H9 (cell line): ENCODE measurements around the gene FAM193A. TPM values are rescaled to one million over a fixed set of nuclear protein-coding genes. Genes with fewer than 3 reads are reported as not detected.
A peak's percentile ranks its signal among the peaks of the same experiment; 100 is the strongest.

Source experiments
- DNase-seq: peaks from one replicate; pipeline ENCODE4 v3.0.0-alpha.2; 2017
- H2AFZ ChIP-seq: one replicate; pipeline ENCODE4 v1.6.1; 2013; ENCODE audit warnings: mild to moderate bottlenecking, low read length, control low read depth, moderate library complexity
- H2AK5ac ChIP-seq: 2 replicates; pipeline ENCODE4 v1.6.1; 2013; ENCODE audit warnings: low read length, control low read depth, mixed read lengths; ENCODE audit not compliant: insufficient read length
- H2BK120ac ChIP-seq: one replicate; pipeline ENCODE4 v1.6.1; 2013; ENCODE audit warnings: low read depth, mild to moderate bottlenecking, low read length, control low read depth, inconsistent platforms; ENCODE audit not compliant: poor library complexity, severe bottlenecking
- H2BK12ac ChIP-seq: 2 replicates; pipeline ENCODE4 v1.6.1; 2013; ENCODE audit warnings: low read length, control low read depth, mixed read lengths, low read depth; ENCODE audit not compliant: insufficient read length
- H2BK15ac ChIP-seq: 2 replicates; pipeline ENCODE4 v1.6.1; 2013; ENCODE audit warnings: low read depth, low read length, control low read depth
- H2BK20ac ChIP-seq: one replicate; pipeline ENCODE4 v1.6.1; 2013; ENCODE audit warnings: low read depth, mild to moderate bottlenecking, low read length, control low read depth, inconsistent platforms; ENCODE audit not compliant: poor library complexity, severe bottlenecking
- H2BK5ac ChIP-seq: 2 replicates; pipeline ENCODE4 v1.6.1; 2013; ENCODE audit warnings: low read length, control low read depth, mixed read lengths; ENCODE audit not compliant: insufficient read length
- H3K14ac ChIP-seq: 2 replicates; pipeline ENCODE4 v1.6.1; 2013; ENCODE audit warnings: low read length, control low read depth; ENCODE audit not compliant: insufficient read depth
- H3K18ac ChIP-seq: 2 replicates; pipeline ENCODE4 v1.6.1; 2013; ENCODE audit warnings: low read depth, mild to moderate bottlenecking, mixed read lengths, low read length, control low read depth; ENCODE audit not compliant: insufficient read length
- H3K23ac ChIP-seq: 2 replicates; pipeline ENCODE4 v1.6.1; 2013; ENCODE audit warnings: low read length, control low read depth, mixed read lengths, low read depth; ENCODE audit not compliant: insufficient read length
- H3K23me2 ChIP-seq: 2 replicates; pipeline ENCODE4 v1.6.1; 2013; ENCODE audit warnings: low read depth, mild to moderate bottlenecking, mixed read lengths, low read length, control low read depth; ENCODE audit not compliant: insufficient read length, poor library complexity, severe bottlenecking
- H3K27ac ChIP-seq: 2 replicates; pipeline ENCODE4 v1.5.1; 2013; ENCODE audit warnings: low read length, control low read depth, mixed read lengths, low read depth; ENCODE audit not compliant: insufficient read length
- H3K27me3 ChIP-seq: 2 replicates; pipeline ENCODE4 v1.6.1; 2013; ENCODE audit warnings: low read length, control low read depth, inconsistent platforms; ENCODE audit not compliant: insufficient read depth
- H3K4ac ChIP-seq: 2 replicates; pipeline ENCODE4 v1.6.1; 2013; ENCODE audit warnings: low read depth, mild to moderate bottlenecking, control low read depth, inconsistent platforms, low read length, moderate library complexity
- H3K4me1 ChIP-seq: 2 replicates; pipeline ENCODE4 v1.6.1; 2013; ENCODE audit warnings: low read length, control low read depth, inconsistent platforms; ENCODE audit not compliant: insufficient read depth
- H3K4me2 ChIP-seq: 2 replicates; pipeline ENCODE4 v1.6.1; 2013; ENCODE audit warnings: low read length, control low read depth, mixed read lengths; ENCODE audit not compliant: insufficient read length, insufficient read depth
- H3K56ac ChIP-seq: 2 replicates; pipeline ENCODE4 v1.6.1; 2013; ENCODE audit warnings: low read depth, mild to moderate bottlenecking, mixed read lengths, low read length, control low read depth; ENCODE audit not compliant: insufficient read length
- H3K79me1 ChIP-seq: 2 replicates; pipeline ENCODE4 v1.6.1; 2013; ENCODE audit warnings: low read depth, mild to moderate bottlenecking, moderate library complexity, low read length, control low read depth, inconsistent platforms; ENCODE audit not compliant: insufficient read depth, poor library complexity, severe bottlenecking
- H3K79me2 ChIP-seq: 2 replicates; pipeline ENCODE4 v1.6.1; 2013; ENCODE audit warnings: low read length, control low read depth, inconsistent platforms; ENCODE audit not compliant: insufficient read depth
- H3K9ac ChIP-seq: 2 replicates; pipeline ENCODE4 v1.6.1; 2013; ENCODE audit warnings: low read length, control low read depth, mixed read lengths; ENCODE audit not compliant: insufficient read length; ENCODE audit errors: extremely low read depth
- H3K9me3 ChIP-seq: one replicate; pipeline ENCODE4 v1.6.1; 2013; ENCODE audit warnings: low read depth, low read length, inconsistent platforms; ENCODE audit not compliant: control insufficient read depth
- H3T11ph ChIP-seq: one replicate; pipeline ENCODE4 v1.6.1; 2013; ENCODE audit warnings: mild to moderate bottlenecking, low read length, control low read depth, inconsistent platforms
- H4K20me1 ChIP-seq: one replicate; pipeline ENCODE4 v1.6.1; 2013; ENCODE audit not compliant: control insufficient read depth, insufficient read length, insufficient read depth
- H4K5ac ChIP-seq: 2 replicates; pipeline ENCODE4 v1.6.1; 2013; ENCODE audit warnings: low read depth, mild to moderate bottlenecking, mixed read lengths, low read length, control low read depth; ENCODE audit not compliant: insufficient read length
- H4K8ac ChIP-seq: replicated peaks from 2 replicates; pipeline ENCODE4 v1.6.1; 2013; ENCODE audit warnings: low read length, control low read depth, mixed read lengths, low read depth; ENCODE audit not compliant: insufficient read length
- H4K91ac ChIP-seq: 2 replicates; pipeline ENCODE4 v1.6.1; 2013; ENCODE audit warnings: low read depth, mild to moderate bottlenecking, moderate library complexity, mixed read lengths, low read length, control low read depth; ENCODE audit not compliant: insufficient read length
- H3K27ac Mint-ChIP-seq, 3 experiments: 2 replicates in 2 of 3; 3 replicates in 1 of 3; pipeline ENCODE4 v1.8.0; 2020 to 2021; ENCODE audit warnings: mixed read lengths in 3 of 3, mild to moderate bottlenecking in 1 of 3, moderate library complexity in 1 of 3
- H3K27me3 Mint-ChIP-seq: 2 replicates; pipeline ENCODE4 v1.8.0; 2021; ENCODE audit warnings: low read depth, mild to moderate bottlenecking, moderate library complexity, mixed read lengths
- H3K36me3 Mint-ChIP-seq, 3 experiments: 2 replicates in 2 of 3; 3 replicates in 1 of 3; pipeline ENCODE4 v1.8.0; 2020 to 2021; ENCODE audit warnings: low read depth in 3 of 3, mixed read lengths in 3 of 3; ENCODE audit not compliant: insufficient read depth in 1 of 3
- H3K4me1 Mint-ChIP-seq, 2 experiments: 2 replicates each; pipeline ENCODE4 v1.8.0; 2020; ENCODE audit warnings: mixed read lengths in 2 of 2
- H3K4me3 Mint-ChIP-seq, 2 experiments: 2 replicates in 1 of 2; 3 replicates in 1 of 2; pipeline ENCODE4 v1.8.0; 2020 to 2021; ENCODE audit warnings: mild to moderate bottlenecking in 2 of 2, mixed read lengths in 2 of 2, moderate library complexity in 1 of 2
- H3K9me3 Mint-ChIP-seq, 2 experiments: 2 replicates in 1 of 2; 3 replicates in 1 of 2; pipeline ENCODE4 v1.8.0; 2020; ENCODE audit warnings: mild to moderate bottlenecking in 2 of 2, mixed read lengths in 2 of 2, moderate library complexity in 1 of 2
- WGBS: extraction: QIAGEN DNeasy Blood & Tissue Kit; methylation state at CpG from one replicate; pipeline ENCODE4 v1.1.7; 2013; ENCODE audit warnings: missing lambda C conversion rate, low lambda C conversion rate, mixed read lengths; ENCODE audit not compliant: insufficient read length; ENCODE audit errors: extremely low coverage; 5-methylcytosine and 5-hydroxymethylcytosine counted together
- total RNA-seq: library from RNA; stranded (reverse); gene quantifications from 2 replicates; pipeline ENCODE4 v1.2.1, GENCODE V29; 2021
- TF ChIP-seq, protein P1 (sequence below): fragments of 200-600 bp; sonication (generic); conservative IDR thresholded peaks from 3 replicates; pipeline ENCODE4 v1.8.0; 2021; ENCODE audit warnings: antibody characterized with exemption, mild to moderate bottlenecking

The FAM193A gene
- total RNA-seq, 1 experiment from 2014 or later = 36.9 TPM

DNA sequence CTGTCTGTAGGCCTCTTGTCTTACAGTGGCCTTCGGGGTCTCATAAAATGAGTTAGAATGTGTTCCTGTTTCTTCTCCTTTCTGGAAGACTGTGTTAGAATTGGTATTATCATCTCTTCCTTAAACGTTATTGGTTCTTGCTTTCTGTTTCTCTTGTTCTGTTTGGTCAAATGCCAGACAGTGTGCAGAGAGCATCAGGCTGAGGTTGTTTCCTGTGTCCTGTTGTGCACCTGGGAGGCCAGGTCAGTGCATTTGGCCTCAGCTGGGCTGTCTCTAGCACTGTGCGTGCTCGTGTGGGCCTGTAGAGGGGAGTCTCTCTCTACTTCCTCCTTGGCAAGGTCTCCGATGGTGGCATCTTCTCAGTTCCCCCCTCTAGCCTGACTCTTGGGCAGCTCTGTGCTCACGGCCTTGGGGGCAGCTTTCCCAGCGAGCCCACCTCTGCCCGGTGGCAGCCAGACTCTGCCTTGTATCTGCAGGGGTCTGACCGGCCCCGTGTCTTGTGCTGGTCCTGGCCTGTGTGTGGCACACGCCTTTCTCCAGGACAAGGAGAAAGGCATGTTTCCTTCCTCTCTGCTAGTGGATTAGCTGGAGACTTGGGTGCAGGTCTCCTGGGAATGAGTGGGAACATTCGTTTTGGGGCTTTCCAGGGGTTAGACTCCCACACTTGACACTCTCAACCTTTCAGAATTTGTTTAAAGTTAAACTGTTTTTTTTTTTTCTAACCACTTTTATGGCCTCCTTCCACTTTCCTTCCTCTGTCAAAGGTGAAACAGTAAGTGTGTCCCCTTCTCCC lies 62.3 kb downstream of the FAM193A start:
- Mint-ChIP-seq H3K4me1 (peaks cover 49 to 56% of the 10 kb centered on the region in 2 experiments), H3K27ac (peak overlapping the region; percentile 74 to 97 (median 89)), H3K27me3 (no peaks in the 10 kb centered on the region), H3K9me3 (no peaks in the 10 kb centered on the region), H3K36me3 (peaks cover 15 to 42% (median 15%) of the 10 kb centered on the region in 3 experiments; a peak in 6 of 7 replicates), H3K4me3 (peak overlapping the region in 1 of 2 experiments; percentile 71; a peak in 2 of 5 replicates)
- Histone ChIP-seq H3K14ac (0 out of 2 replicates have a peak overlapping the region, but pooled peaks have one; percentile 9), H2BK5ac (no peak overlapping the region), H4K20me1 (no peaks in the 10 kb centered on the region), H3K9ac (no peak overlapping the region), H2AFZ (no peak overlapping the region), H2BK12ac (no peak overlapping the region), H4K8ac (no peak overlapping the region), H2BK15ac (no peak overlapping the region), H3K4me2 (no peak overlapping the region), H4K91ac (no peak overlapping the region), H2AK5ac (peak overlapping the region; percentile 3), H3K18ac (peak overlapping the region; percentile 16), H3T11ph (no peak overlapping the region), H3K79me1 (peaks cover 5% of the 10 kb centered on the region), H3K27ac (peak overlapping the region; percentile 87), H3K9me3 (no peaks in the 10 kb centered on the region), H3K23me2 (no peaks in the 10 kb centered on the region), H3K79me2 (peaks cover 21% of the 10 kb centered on the region; the same call in 1 of the 2 replicates), H4K5ac (no peak overlapping the region), H3K23ac (no peak overlapping the region), H3K4ac (no peak overlapping the region), H3K4me1 (peaks cover 12% of the 10 kb centered on the region; the same call in 1 of the 2 replicates), H3K27me3 (no peaks in the 10 kb centered on the region), H2BK120ac (no peak overlapping the region), H2BK20ac (no peak overlapping the region), H3K56ac (no peak overlapping the region)
- peak; percentile 64 for DNase-seq
- TF ChIP-seq, protein P1, sequence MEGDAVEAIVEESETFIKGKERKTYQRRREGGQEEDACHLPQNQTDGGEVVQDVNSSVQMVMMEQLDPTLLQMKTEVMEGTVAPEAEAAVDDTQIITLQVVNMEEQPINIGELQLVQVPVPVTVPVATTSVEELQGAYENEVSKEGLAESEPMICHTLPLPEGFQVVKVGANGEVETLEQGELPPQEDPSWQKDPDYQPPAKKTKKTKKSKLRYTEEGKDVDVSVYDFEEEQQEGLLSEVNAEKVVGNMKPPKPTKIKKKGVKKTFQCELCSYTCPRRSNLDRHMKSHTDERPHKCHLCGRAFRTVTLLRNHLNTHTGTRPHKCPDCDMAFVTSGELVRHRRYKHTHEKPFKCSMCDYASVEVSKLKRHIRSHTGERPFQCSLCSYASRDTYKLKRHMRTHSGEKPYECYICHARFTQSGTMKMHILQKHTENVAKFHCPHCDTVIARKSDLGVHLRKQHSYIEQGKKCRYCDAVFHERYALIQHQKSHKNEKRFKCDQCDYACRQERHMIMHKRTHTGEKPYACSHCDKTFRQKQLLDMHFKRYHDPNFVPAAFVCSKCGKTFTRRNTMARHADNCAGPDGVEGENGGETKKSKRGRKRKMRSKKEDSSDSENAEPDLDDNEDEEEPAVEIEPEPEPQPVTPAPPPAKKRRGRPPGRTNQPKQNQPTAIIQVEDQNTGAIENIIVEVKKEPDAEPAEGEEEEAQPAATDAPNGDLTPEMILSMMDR = peak; percentile 31; the same call in 1 of the 3 replicates
- WGBS = no CpG with 5 or more reads among the region's 12 CpGs
